ENCODE results near the gene HINT1. TPM values are rescaled to one million over a fixed set of nuclear protein-coding genes. Genes with fewer than 3 reads are reported as not detected.

Gene HINT1
- total and polyA plus RNA-seq, 9 of the 15 experiments (the other 6 are each of a cell fraction or from before 2014, with no cell fraction given), result 296 to 1,027 (median 500) TPM

DNA sequence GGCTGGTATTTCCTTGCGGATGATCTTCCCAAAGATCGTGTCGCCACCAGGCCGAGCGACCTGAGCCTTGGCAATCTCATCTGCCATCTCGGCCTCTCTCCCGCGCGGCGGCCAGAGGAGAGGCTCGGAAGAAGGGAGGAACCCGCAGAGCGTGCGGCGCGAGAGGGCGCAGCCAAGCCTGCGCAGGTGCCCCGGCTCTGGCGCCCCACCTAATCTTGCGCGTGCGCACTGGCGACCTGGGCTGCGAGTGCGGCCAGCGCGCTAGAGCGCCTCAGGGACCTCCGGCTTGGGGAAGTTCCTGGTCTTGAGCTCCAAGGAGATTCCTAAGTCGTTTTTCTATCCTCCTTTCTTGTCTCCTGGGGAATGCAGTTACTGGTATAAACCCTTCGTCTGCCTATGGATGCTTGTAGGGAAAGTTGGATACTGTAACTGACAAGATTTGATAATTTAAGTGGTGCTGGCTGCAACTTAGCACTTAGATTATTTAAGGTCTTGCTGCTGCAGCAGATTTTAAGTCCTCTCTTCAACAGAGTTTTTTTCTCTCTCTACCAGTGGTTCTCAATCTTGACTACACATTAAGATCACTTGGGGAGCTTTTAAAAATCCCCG, at the start of gene HINT1 (continued):
- no peak for TF ChIP-seq L3MBTL2 (IDR thresholded peaks at IDR 0.05)
- peak; percentile 64; the same call in 1 of the 2 replicates for TF ChIP-seq MYC (IDR thresholded peaks at IDR 0.05; ENCODE audit: low read depth, low read length)
- TF ChIP-seq MYC (CRISPR knock-in tag; IDR thresholded peaks at IDR 0.05; ENCODE audit: borderline replicate concordance, low read depth), result no peak
- 0 out of 2 replicates have a peak, but pooled peaks have one; percentile 2 for TF ChIP-seq NFIC (IDR thresholded peaks at IDR 0.05)
- no peak for TF ChIP-seq HNRNPK (IDR thresholded peaks at IDR 0.05; ENCODE audit: low read depth, low read length, poor library complexity, severe bottlenecking)
- no peak for TF ChIP-seq KHSRP (IDR thresholded peaks at IDR 0.05)
- no peak for TF ChIP-seq ZNF785 (CRISPR knock-in tag; IDR thresholded peaks at IDR 0.05)
- no peak for TF ChIP-seq FOXA1 (IDR thresholded peaks at IDR 0.05; ENCODE audit: borderline replicate concordance)
- peak; percentile 59 for TF ChIP-seq CTBP1 (IDR thresholded peaks at IDR 0.05; ENCODE audit: borderline replicate concordance)
- no peak for TF ChIP-seq ZNF253 (CRISPR knock-in tag; conservative IDR thresholded peaks at IDR 0.05)
- TF ChIP-seq, protein P1, sequence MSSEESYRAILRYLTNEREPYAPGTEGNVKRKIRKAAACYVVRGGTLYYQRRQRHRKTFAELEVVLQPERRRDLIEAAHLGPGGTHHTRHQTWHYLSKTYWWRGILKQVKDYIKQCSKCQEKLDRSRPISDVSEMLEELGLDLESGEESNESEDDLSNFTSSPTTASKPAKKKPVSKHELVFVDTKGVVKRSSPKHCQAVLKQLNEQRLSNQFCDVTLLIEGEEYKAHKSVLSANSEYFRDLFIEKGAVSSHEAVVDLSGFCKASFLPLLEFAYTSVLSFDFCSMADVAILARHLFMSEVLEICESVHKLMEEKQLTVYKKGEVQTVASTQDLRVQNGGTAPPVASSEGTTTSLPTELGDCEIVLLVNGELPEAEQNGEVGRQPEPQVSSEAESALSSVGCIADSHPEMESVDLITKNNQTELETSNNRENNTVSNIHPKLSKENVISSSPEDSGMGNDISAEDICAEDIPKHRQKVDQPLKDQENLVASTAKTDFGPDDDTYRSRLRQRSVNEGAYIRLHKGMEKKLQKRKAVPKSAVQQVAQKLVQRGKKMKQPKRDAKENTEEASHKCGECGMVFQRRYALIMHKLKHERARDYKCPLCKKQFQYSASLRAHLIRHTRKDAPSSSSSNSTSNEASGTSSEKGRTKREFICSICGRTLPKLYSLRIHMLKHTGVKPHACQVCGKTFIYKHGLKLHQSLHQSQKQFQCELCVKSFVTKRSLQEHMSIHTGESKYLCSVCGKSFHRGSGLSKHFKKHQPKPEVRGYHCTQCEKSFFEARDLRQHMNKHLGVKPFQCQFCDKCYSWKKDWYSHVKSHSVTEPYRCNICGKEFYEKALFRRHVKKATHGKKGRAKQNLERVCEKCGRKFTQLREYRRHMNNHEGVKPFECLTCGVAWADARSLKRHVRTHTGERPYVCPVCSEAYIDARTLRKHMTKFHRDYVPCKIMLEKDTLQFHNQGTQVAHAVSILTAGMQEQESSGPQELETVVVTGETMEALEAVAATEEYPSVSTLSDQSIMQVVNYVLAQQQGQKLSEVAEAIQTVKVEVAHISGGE (CRISPR knock-in tag; IDR thresholded peaks at IDR 0.05), result no peak
- TF ChIP-seq CREM (IDR thresholded peaks at IDR 0.05; ENCODE audit: low read depth), result no peak; the same call in 1 of the 2 replicates
- no peak for TF ChIP-seq ZBTB8A (IDR thresholded peaks at IDR 0.05; ENCODE audit: partially characterized antibody)
- no peak for TF ChIP-seq HMG20B (CRISPR knock-in tag; IDR thresholded peaks at IDR 0.05)
- TF ChIP-seq, protein P2, sequence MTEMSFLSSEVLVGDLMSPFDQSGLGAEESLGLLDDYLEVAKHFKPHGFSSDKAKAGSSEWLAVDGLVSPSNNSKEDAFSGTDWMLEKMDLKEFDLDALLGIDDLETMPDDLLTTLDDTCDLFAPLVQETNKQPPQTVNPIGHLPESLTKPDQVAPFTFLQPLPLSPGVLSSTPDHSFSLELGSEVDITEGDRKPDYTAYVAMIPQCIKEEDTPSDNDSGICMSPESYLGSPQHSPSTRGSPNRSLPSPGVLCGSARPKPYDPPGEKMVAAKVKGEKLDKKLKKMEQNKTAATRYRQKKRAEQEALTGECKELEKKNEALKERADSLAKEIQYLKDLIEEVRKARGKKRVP (CRISPR knock-in tag; IDR thresholded peaks at IDR 0.05), result no peak
- TF ChIP-seq BCL6 (CRISPR knock-in tag; IDR thresholded peaks at IDR 0.05), result no peak
- TF ChIP-seq KDM5B (IDR thresholded peaks at IDR 0.05; ENCODE audit: insufficient replicate concordance, low read depth, low read length), result peak; percentile 71
- TF ChIP-seq, protein P3, sequence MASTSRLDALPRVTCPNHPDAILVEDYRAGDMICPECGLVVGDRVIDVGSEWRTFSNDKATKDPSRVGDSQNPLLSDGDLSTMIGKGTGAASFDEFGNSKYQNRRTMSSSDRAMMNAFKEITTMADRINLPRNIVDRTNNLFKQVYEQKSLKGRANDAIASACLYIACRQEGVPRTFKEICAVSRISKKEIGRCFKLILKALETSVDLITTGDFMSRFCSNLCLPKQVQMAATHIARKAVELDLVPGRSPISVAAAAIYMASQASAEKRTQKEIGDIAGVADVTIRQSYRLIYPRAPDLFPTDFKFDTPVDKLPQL (IDR thresholded peaks at IDR 0.05; ENCODE audit: extremely low read depth, insufficient read length), result peak; percentile 7
- TF ChIP-seq TGIF2 (CRISPR knock-in tag; IDR thresholded peaks at IDR 0.05), result no peak
- no peak for TF ChIP-seq ZNF311 (CRISPR knock-in tag; IDR thresholded peaks at IDR 0.05)
- peak in 1 of 2 experiments; percentile 22; a peak in 1 of 3 replicates for TF ChIP-seq CBX3 (IDR thresholded peaks at IDR 0.05; ENCODE audit: borderline replicate concordance in 1 of 2, low read length in 2 of 2)
- no peak for TF ChIP-seq RFX5 (IDR thresholded peaks at IDR 0.05; ENCODE audit: low read depth, low read length)
- TF ChIP-seq TCFL5 (CRISPR knock-in tag; conservative IDR thresholded peaks at IDR 0.05), result no peak
- TF ChIP-seq CEBPB (tag; IDR thresholded peaks at IDR 0.05), result no peak
- no peak for TF ChIP-seq SMARCB1 (IDR thresholded peaks at IDR 0.05; ENCODE audit: insufficient read length, low read depth)
- TF ChIP-seq RBM14 (IDR thresholded peaks at IDR 0.05; ENCODE audit: borderline replicate concordance, insufficient read depth, low read depth, low read length), result no peak

Data from K562 (cell line).